Measurements from ENCODE around the gene SCUBE3. TPM values are rescaled to one million over a fixed set of nuclear protein-coding genes. Genes with fewer than 3 reads are reported as not detected.

The SCUBE3 gene
- total and polyA plus RNA-seq, 9 of the 15 experiments (the other 6 are each of a cell fraction or from before 2014, with no cell fraction given), result 0.01 to 0.11 TPM; not detected in 7

GRCh38 chr6:35297601-35298481, 84.1 kb downstream of the SCUBE3 start, which contains the start of gene DEF6 (continued):
- TF ChIP-seq KLF16 (IDR thresholded peaks at IDR 0.05) (peak; percentile 63), MAFF (IDR thresholded peaks at IDR 0.05; ENCODE audit: low read length) (no peak), ILF3 (IDR thresholded peaks at IDR 0.05; ENCODE audit: borderline replicate concordance) (no peak), RFX5 (IDR thresholded peaks at IDR 0.05; ENCODE audit: low read depth, low read length) (no peak), NCOA4 (IDR thresholded peaks at IDR 0.05; ENCODE audit: partially characterized antibody) (no peak), CC2D1A (IDR thresholded peaks at IDR 0.05) (peak; percentile 93), SREBF1 (IDR thresholded peaks at IDR 0.05; ENCODE audit: borderline replicate concordance, low read depth, low read length) (no peak), ARNT (IDR thresholded peaks at IDR 0.05) (no peak), ZNF384 (IDR thresholded peaks at IDR 0.05; ENCODE audit: low read depth, low read length) (no peak), SMARCE1 (IDR thresholded peaks at IDR 0.05) (no peak; the same call in 1 of the 2 replicates), MCM5 (IDR thresholded peaks at IDR 0.05; ENCODE audit: low read depth) (no peak), RBM34 (IDR thresholded peaks at IDR 0.05; ENCODE audit: borderline replicate concordance, insufficient read depth, low read length) (no peak), HEY1 (CRISPR knock-in tag; IDR thresholded peaks at IDR 0.05; ENCODE audit: borderline replicate concordance) (no peak), TGIF2 (CRISPR knock-in tag; IDR thresholded peaks at IDR 0.05) (no peak; the same call in 1 of the 2 replicates), TCFL5 (CRISPR knock-in tag; conservative IDR thresholded peaks at IDR 0.05) (no peak), HLTF (IDR thresholded peaks at IDR 0.05) (no peak), BRCA1 (IDR thresholded peaks at IDR 0.05) (no peak), BRCA1 (CRISPR knock-in tag; IDR thresholded peaks at IDR 0.05) (0 out of 2 replicates have a peak, but pooled peaks have one; percentile 12), MEIS2 (IDR thresholded peaks at IDR 0.05; ENCODE audit: partially characterized antibody) (peak; percentile 59), IRF2 (CRISPR knock-in tag; IDR thresholded peaks at IDR 0.05) (no peak)
- TF ChIP-seq, protein P1, sequence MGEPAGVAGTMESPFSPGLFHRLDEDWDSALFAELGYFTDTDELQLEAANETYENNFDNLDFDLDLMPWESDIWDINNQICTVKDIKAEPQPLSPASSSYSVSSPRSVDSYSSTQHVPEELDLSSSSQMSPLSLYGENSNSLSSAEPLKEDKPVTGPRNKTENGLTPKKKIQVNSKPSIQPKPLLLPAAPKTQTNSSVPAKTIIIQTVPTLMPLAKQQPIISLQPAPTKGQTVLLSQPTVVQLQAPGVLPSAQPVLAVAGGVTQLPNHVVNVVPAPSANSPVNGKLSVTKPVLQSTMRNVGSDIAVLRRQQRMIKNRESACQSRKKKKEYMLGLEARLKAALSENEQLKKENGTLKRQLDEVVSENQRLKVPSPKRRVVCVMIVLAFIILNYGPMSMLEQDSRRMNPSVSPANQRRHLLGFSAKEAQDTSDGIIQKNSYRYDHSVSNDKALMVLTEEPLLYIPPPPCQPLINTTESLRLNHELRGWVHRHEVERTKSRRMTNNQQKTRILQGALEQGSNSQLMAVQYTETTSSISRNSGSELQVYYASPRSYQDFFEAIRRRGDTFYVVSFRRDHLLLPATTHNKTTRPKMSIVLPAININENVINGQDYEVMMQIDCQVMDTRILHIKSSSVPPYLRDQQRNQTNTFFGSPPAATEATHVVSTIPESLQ (CRISPR knock-in tag; IDR thresholded peaks at IDR 0.05), result 0 out of 2 replicates have a peak, but pooled peaks have one; percentile 40
- TF ChIP-seq, protein P2, sequence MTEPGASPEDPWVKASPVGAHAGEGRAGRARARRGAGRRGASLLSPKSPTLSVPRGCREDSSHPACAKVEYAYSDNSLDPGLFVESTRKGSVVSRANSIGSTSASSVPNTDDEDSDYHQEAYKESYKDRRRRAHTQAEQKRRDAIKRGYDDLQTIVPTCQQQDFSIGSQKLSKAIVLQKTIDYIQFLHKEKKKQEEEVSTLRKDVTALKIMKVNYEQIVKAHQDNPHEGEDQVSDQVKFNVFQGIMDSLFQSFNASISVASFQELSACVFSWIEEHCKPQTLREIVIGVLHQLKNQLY (CRISPR knock-in tag; conservative IDR thresholded peaks at IDR 0.05), result no peak
- TF ChIP-seq, protein P3, sequence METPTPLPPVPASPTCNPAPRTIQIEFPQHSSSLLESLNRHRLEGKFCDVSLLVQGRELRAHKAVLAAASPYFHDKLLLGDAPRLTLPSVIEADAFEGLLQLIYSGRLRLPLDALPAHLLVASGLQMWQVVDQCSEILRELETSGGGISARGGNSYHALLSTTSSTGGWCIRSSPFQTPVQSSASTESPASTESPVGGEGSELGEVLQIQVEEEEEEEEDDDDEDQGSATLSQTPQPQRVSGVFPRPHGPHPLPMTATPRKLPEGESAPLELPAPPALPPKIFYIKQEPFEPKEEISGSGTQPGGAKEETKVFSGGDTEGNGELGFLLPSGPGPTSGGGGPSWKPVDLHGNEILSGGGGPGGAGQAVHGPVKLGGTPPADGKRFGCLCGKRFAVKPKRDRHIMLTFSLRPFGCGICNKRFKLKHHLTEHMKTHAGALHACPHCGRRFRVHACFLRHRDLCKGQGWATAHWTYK (CRISPR knock-in tag; IDR thresholded peaks at IDR 0.05), result peak; percentile 49; the same call in 1 of the 2 replicates
- TF ChIP-seq, protein P4, sequence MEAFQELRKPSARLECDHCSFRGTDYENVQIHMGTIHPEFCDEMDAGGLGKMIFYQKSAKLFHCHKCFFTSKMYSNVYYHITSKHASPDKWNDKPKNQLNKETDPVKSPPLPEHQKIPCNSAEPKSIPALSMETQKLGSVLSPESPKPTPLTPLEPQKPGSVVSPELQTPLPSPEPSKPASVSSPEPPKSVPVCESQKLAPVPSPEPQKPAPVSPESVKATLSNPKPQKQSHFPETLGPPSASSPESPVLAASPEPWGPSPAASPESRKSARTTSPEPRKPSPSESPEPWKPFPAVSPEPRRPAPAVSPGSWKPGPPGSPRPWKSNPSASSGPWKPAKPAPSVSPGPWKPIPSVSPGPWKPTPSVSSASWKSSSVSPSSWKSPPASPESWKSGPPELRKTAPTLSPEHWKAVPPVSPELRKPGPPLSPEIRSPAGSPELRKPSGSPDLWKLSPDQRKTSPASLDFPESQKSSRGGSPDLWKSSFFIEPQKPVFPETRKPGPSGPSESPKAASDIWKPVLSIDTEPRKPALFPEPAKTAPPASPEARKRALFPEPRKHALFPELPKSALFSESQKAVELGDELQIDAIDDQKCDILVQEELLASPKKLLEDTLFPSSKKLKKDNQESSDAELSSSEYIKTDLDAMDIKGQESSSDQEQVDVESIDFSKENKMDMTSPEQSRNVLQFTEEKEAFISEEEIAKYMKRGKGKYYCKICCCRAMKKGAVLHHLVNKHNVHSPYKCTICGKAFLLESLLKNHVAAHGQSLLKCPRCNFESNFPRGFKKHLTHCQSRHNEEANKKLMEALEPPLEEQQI (IDR thresholded peaks at IDR 0.05), result no peak
